Colon (tissue), 2 donors: ENCODE data around the gene HYAL3.
"Not testable (repeated sequence)": the region's sequence is repeated elsewhere in the genome, so short reads cannot be mapped to it uniquely, and the experiment has no call there.

Experiments
- FAIRE-seq: peaks from 2 replicates; lab custom pipeline; 2012; peaks lifted over from hg19 to GRCh38; lab: Jason Lieb, UNC
- donor health status: control.
- donor health status: control.

Gene HYAL3

DNA sequence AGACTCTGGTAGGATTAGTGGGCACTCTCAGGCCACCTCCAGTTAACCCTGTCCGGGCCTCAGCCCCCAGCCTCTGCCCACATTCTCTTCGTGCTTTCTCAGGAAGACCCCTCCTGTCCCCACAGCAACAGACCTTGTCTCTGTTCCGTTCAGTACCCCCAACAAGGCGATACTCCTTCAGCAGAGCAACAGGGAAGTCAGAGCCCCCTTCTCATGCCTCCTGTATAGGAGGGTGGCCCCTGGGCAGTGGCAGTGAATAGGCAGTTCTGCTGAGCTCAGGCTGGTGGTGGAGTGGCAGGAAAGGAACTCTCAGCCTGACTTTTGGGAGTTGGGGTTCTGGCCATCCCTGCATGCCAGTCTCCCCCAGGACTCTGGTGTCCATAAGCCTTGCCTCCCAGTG is 29.7 kb downstream of the HYAL3 start:
- FAIRE-seq, result no peak

- no peak for FAIRE-seq
These were observed 30.3 kb downstream of the HYAL3 start, which contains the start of gene SEMA3B for GRCh38 chr3:50268703-50269451. Gene SEMA3B (plus strand): TSS chr3:50269147. CDS start chr3:50269241, 94 bp downstream.

DNA sequence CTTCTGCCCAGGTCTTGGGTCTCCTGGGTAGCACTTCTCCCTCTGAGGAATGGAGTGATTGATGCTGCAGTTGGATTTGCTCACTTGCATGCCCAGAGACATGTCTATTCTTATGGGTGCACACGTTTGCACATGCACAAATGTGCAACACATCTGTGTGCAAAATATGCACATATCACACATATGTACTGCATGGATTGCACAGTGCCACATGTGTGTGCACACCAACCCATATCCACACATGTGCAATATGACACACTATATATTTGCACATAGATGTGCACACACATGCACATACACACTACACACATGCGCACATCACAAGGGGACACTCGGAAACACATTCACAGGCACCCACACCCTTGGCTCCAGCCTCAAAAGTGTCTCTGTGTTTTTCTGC is 30.9 kb downstream of the HYAL3 start:
- no peak for FAIRE-seq

DNA sequence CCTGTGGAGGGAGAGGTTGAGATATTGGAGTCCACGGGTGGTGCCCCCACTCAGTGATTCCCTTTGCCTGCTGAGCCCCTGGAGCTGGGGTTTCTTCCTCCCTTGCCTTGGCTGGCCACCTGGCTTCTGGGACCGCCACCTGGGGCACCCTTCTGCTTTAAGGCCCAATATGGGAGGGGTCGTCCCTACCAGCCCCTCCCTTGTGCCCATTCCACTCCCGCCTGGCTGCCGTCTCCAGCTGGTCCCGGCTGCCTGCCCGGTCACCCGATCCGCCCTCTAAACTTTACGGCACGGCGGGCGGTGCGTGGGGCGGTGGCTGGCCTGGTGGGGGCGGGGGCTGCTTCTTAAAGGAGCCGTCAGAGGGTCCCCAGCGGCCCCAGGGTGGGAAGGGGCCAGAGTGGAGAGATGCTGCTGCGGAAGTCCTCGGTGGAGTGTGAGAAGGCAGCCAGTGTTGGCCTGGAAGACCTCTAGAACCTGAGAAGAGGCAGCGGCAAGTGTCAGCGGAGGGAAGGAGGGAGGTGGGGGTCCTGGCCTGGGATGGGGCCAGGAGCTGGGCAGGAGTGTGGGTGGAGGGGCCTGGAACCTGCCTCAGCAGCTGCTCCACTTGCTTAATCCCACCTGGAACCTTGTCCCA is 31.8 kb downstream of the HYAL3 start:
- no peak for FAIRE-seq

- FAIRE-seq, result no peak
These were observed 32.4 kb downstream of the HYAL3 start for GRCh38 chr3:50266836-50267235.

GRCh38 chr3:50266017-50266416 is 33.2 kb downstream of the HYAL3 start:
- no peak for FAIRE-seq

GRCh38 chr3:50265571-50265970 is 33.6 kb downstream of the HYAL3 start:
- no peak for FAIRE-seq

DNA sequence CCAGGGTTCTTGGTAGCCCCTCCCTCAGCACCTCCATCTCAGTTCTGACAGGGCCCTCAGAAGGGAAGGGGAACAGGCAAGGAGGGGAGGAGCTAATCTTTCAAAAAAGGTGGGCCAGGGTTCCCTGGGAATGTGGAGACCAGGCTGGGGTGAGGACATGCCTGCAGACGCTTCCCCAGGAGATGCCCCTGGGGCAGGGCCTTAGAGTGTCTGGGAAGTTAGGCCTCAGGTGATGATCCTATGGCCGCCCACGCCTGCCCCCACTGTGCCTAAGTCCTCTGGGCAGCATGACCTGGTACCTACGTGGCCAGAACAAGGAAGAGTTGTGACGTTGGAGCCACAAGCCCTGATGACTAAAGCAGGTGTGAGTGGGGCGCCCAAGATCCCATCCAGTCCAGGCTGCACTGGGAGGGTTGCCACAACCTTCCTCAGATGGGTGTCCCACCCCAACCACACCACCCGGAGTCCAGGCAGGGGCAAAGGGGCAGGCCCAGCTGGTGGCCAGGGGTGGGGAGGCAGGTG is 34.2 kb downstream of the HYAL3 start:
- FAIRE-seq, result no peak

- no peak for FAIRE-seq
These were observed 34.7 kb downstream of the HYAL3 start for GRCh38 chr3:50264383-50264963.

DNA sequence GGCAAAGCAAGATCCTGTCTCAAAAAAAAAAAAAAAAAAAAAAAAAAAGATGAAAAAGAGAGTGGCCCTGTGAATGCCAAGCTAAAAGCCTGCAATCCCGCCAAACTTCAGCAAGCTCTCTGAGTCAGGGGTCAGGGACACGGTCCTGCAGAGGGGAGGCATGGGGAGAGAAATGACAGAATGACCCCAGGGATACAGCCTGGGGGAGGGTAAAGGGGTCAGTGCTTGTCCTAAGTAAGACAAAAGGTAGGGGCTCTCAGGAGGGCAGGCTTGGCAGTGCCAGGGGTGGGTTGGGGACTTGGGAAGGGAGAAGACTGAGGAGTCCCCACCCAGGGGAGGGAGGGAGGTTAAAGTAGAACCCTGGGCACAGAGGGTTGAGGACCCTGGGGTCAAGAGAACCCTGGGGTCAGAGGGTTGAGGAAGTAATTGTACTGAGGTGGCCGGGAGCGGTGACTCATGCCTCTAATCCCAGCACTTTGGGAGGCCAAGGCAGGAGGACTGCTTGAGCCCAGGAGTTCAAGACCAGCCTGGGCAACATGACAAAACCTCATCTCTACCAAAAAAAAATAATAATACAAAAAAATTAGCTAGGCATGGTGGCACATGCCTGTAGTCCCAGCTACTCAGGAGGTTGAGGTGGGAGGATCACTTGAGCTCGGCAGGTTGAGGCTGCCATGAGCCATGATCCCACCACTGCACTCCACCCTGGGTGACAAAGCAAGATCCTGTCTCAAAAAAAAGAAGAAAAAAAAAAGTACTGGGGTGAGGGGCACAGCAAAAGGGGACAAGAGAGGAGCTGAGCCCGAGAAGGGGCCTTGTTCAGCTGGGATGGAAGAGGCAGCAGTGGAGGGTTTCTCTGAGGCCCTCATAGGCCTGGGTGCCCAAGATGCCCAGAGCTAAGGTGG is 35.5 kb downstream of the HYAL3 start:
- FAIRE-seq, result no peak

DNA sequence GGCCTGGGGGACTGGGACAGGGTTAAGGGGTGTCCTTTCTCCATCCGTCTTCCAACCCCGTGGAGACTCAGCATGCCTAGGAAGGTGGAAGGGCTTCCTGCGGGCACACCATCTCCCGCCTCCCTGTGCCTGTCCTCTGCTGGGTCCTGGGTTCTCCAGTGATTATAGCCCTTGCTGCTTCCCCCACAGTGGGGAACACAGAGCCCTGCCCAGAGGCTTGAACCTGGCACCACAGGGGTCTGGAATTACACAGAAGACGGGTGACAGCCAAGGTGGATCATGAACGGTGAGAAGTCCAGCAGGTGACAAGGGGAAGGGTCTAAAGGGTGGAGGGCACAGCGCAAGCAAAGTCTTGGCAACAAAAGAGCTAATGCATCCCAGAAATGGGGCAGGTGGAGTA is 36.4 kb downstream of the HYAL3 start:
- FAIRE-seq, result no peak

DNA sequence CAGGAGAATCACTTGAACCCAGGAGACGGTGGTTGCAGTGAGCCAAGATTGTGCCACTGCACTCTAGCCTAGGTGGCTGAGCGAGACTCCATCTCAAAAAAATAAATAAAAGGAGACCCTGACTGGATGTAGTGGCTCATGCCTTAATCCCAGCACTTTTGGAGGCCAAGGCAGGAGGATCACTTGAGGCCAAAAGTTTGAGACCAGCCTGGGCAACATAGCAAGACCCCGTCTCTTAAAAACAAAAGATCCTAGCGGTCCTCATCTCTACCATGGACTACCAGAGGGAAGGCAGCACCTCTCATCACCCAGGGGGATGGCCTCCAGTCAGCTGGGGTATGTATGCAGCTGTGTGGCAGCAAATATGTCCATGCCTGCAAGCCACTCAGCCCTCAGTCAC is 37.0 kb downstream of the HYAL3 start:
- FAIRE-seq, result not testable (repeated sequence)

DNA sequence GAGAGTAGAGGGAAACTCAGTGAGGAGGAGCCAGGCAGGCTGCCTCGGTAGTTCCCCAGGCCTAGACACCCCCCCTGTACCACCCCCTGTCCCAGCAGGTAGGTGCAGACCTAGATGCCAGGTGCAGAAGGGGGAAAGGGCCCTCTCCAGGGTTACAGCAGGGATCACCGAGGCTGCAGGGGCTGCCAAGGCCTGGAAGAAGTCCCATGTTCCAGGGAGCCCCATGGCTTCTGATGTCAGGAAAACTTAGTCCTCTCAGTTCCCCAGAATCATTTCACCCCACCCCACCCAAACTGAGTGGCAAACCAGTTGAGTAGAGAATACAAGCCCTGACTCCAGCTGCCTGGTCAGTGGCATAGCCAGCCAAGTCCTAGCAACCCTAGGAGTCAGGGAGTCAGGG is 37.7 kb downstream of the HYAL3 start:
- no peak for FAIRE-seq

DNA sequence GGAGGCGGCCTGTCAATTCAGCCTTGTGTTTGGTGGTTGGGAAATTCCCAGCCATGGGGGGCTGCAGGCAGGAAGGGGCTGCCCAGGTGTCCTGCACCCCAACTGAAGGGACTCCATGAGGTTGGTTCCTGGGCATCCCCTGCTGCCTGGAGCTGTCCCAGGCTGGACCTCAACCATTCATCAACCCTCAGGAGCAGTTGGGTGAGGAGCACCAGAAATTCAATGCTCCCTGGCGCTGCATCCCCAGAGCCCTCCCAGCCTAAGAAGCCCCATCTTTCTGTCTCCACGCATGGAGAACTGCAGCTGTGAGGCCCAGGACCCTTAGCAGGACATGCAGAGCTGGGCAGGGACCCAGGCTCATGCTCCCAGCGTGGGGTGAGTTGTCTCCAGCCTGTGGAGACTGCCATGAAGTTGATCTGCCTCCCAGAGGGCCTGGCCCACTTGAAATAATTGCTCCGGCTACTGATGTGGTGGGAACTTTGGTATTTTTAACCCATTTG is 38.2 kb downstream of the HYAL3 start:
- FAIRE-seq, result no peak

- FAIRE-seq, result no peak
These were observed 38.9 kb downstream of the HYAL3 start for GRCh38 chr3:50260027-50260941.

DNA sequence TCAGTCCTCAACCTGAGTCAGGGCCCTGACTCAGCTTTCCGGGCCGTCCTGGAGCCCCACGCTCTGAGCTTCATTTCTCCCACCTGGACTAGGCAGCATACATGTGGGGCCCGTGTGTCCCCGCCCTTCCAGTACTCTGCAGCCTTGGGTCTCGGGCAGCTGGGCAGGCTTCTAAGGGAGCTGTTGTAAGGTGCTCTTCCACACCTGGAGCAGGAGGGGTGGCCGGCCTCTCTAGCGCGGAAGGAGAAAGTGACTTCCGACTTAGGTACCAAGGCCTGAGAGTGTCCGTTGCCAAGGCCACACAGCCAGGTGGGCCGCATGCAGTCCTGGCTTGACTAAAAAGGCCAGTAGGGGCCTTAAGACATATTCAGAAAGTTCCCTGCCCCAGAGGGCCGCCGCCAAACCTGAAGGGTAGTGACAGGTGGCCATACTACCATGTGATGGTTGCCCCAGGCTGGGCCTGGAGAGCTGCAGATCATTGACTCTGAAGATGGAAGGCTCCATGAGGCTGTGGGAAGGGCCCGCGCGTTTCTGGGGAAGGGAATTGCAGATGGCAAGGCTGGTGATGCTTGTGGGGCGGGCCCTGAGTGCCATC is 39.7 kb downstream of the HYAL3 start:
- FAIRE-seq, result no peak

DNA sequence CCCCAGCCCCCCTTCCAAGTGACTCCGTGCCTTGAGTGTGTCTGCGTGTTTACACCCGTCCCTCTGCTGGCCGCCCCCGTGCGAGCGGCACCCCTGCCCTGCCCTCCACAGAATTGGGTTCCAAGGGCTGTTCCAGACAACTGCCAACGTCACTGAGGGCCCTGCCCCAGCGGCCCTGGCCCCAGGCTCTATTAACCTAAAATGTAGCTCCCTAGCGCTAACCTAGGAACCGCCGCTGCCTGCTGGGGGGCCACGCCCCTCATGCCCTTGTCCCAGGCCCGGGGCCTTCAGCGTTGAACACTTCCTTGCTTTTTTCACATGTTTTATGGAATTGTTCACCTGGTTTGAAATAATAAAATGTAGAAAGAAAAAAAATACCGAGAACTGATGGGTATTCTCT is 40.2 kb downstream of the HYAL3 start:
- FAIRE-seq, result no peak

GRCh38 chr3:50258029-50258680 is 41.0 kb downstream of the HYAL3 start:
- FAIRE-seq, result no peak

GRCh38 chr3:50256978-50257890 is 42.0 kb downstream of the HYAL3 start:
- FAIRE-seq, result no peak
